GM12873 (cell line): ENCODE measurements around the gene WDFY4.

Experiments
- CTCF ChIP-seq: IDR thresholded peaks from 2 replicates; pipeline ENCODE4 v1.5.1; 2012; ENCODE audit warnings: low read depth, mild to moderate bottlenecking, moderate library complexity, low read length, control low read depth; ENCODE audit not compliant: insufficient read depth; ENCODE audit errors: missing control alignments

The WDFY4 gene

GRCh38 chr10:48742891-48743860 lies 58.5 kb downstream of the WDFY4 start:
- no peak for TF ChIP-seq CTCF

- no peak for TF ChIP-seq CTCF
Observed at GRCh38 chr10:48744587-48744986, 59.9 kb downstream of the WDFY4 start.

- no peak for TF ChIP-seq CTCF
Observed at GRCh38 chr10:48745662-48746245, 61.1 kb downstream of the WDFY4 start.

GRCh38 chr10:48748573-48748972 lies 63.9 kb downstream of the WDFY4 start:
- TF ChIP-seq CTCF, result no peak

- TF ChIP-seq CTCF, result no peak
Observed at GRCh38 chr10:48749254-48749787, 64.6 kb downstream of the WDFY4 start.

GRCh38 chr10:48750019-48750418 lies 65.3 kb downstream of the WDFY4 start:
- TF ChIP-seq CTCF, result no peak

- TF ChIP-seq CTCF, result no peak
Observed at GRCh38 chr10:48750991-48751390, 66.3 kb downstream of the WDFY4 start.
